ENCODE data around the gene ITGAE.

DNA sequence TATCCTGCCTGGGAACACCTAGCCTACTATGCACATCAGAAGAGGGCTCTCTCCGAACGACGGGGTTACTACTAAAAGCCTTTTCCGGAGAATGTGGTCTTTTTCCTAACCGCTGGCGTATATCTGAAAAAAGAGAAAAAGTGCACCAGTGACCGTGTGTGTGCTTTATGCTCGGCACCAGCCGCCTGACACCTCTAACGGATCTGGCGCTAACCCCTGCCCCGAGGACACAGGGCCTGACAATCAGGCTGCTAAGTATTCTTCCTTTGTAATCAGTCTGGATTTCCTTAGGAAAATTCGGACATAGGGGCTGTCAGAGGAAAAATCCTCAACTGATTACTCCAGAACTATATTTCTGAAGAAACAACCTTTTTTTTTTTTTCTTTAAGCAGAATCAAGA lies 13.4 kb upstream of the ITGAE start:
- TF ChIP-seq, protein P1, sequence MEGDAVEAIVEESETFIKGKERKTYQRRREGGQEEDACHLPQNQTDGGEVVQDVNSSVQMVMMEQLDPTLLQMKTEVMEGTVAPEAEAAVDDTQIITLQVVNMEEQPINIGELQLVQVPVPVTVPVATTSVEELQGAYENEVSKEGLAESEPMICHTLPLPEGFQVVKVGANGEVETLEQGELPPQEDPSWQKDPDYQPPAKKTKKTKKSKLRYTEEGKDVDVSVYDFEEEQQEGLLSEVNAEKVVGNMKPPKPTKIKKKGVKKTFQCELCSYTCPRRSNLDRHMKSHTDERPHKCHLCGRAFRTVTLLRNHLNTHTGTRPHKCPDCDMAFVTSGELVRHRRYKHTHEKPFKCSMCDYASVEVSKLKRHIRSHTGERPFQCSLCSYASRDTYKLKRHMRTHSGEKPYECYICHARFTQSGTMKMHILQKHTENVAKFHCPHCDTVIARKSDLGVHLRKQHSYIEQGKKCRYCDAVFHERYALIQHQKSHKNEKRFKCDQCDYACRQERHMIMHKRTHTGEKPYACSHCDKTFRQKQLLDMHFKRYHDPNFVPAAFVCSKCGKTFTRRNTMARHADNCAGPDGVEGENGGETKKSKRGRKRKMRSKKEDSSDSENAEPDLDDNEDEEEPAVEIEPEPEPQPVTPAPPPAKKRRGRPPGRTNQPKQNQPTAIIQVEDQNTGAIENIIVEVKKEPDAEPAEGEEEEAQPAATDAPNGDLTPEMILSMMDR (IDR thresholded peaks at IDR 0.05) = no peak
- TF ChIP-seq POLR2A (IDR thresholded peaks at IDR 0.05) = no peak
